A673 (cell line): ENCODE results near the gene FOXN4.

Experiments
- CTCF ChIP-seq: fragments of 300-800, 200-600 bp; sonication (generic); conservative IDR thresholded peaks from 2 replicates; pipeline ENCODE4 v1.5.1; 2017; ENCODE audit warnings: low read depth, mild to moderate bottlenecking, antibody characterized with exemption, low read length, moderate library complexity, mixed read lengths
- EZH2 ChIP-seq: fragments of 200-600 bp; sonication (generic); IDR thresholded peaks from 2 replicates; pipeline ENCODE4 v1.6.1; 2017; ENCODE audit warnings: borderline replicate concordance, low read depth, mild to moderate bottlenecking, mixed read lengths, antibody characterized with exemption, low read length; ENCODE audit not compliant: poor library complexity, severe bottlenecking

GRCh38 chr12:109329003-109329402, 19.9 kb upstream of the FOXN4 start:
- TF ChIP-seq CTCF (no peak), EZH2 (no peak)
